Nephron progenitor cell (in vitro differentiated cells): ENCODE data around the gene AK2.
"Not testable (repeated sequence)": the region's sequence is repeated elsewhere in the genome, so short reads cannot be mapped to it uniquely, and the experiment has no call there.

Experiments
- DNase-seq: peaks from one replicate; pipeline ENCODE4 v3.0.0; 2021
- H3K27ac Mint-ChIP-seq: 2 replicates; pipeline ENCODE4 v1.8.0; 2021; ENCODE audit warnings: mild to moderate bottlenecking, moderate library complexity, mixed read lengths
- H3K27me3 Mint-ChIP-seq: 2 replicates; pipeline ENCODE4 v1.8.0; 2021; ENCODE audit warnings: mild to moderate bottlenecking, low read depth, mixed read lengths; ENCODE audit not compliant: poor library complexity
- H3K36me3 Mint-ChIP-seq: 2 replicates; pipeline ENCODE4 v1.8.0; 2021; ENCODE audit warnings: low read depth, mixed read lengths
- H3K4me1 Mint-ChIP-seq: 2 replicates; pipeline ENCODE4 v1.8.0; 2021; ENCODE audit warnings: mixed read lengths
- H3K4me3 Mint-ChIP-seq: 2 replicates; pipeline ENCODE4 v1.8.0; 2021; ENCODE audit warnings: mild to moderate bottlenecking, moderate library complexity, mixed read lengths
- H3K9me3 Mint-ChIP-seq: 2 replicates; pipeline ENCODE4 v1.8.0; 2021; ENCODE audit warnings: mild to moderate bottlenecking, moderate library complexity, mixed read lengths
- CTCF ChIP-seq: fragments of 200-600 bp; sonication (generic); IDR thresholded peaks from 2 replicates; pipeline ENCODE4 v1.5.0; 2021; ENCODE audit warnings: antibody characterized with exemption

Gene AK2

GRCh38 chr1:33048426-33048825, 11.7 kb upstream of the AK2 start:
- DNase-seq, result no peak

GRCh38 chr1:33047839-33048305, 11.2 kb upstream of the AK2 start:
- DNase-seq, result no peak
- no peak overlapping the region for H3K27ac Mint-ChIP-seq

More at GRCh38 chr1:33048426-33048825, 11.7 kb upstream of the AK2 start:
- Mint-ChIP-seq H3K36me3 (peaks cover 7% of the 10 kb centered on the region), H3K4me1 (peaks cover 28% of the 10 kb centered on the region), H3K9me3 (peaks cover 17% of the 10 kb centered on the region), H3K27ac (no peak overlapping the region), H3K27me3 (peaks cover 3% of the 10 kb centered on the region), H3K4me3 (no peak overlapping the region)
- no peak for TF ChIP-seq CTCF

GRCh38 chr1:33047290-33047689, 10.6 kb upstream of the AK2 start:
- Mint-ChIP-seq H3K27ac (no peak overlapping the region), H3K4me3 (no peak overlapping the region), H3K27me3 (peaks cover 3% of the 10 kb centered on the region), H3K36me3 (peaks cover 7% of the 10 kb centered on the region), H3K4me1 (peaks cover 38% of the 10 kb centered on the region), H3K9me3 (peaks cover 15% of the 10 kb centered on the region)
- DNase-seq, result no peak
- no peak for TF ChIP-seq CTCF

More at GRCh38 chr1:33047839-33048305, 11.2 kb upstream of the AK2 start:
- Mint-ChIP-seq H3K4me3 (no peak overlapping the region), H3K4me1 (peaks cover 34% of the 10 kb centered on the region), H3K27me3 (peaks cover 3% of the 10 kb centered on the region), H3K9me3 (peaks cover 15% of the 10 kb centered on the region), H3K36me3 (peaks cover 7% of the 10 kb centered on the region)
- no peak for TF ChIP-seq CTCF

- H3K4me1 Mint-ChIP-seq, result peaks cover 38% of the 10 kb centered on the region
- H3K4me3 Mint-ChIP-seq, H3K36me3 Mint-ChIP-seq, H3K27me3 Mint-ChIP-seq, H3K27ac Mint-ChIP-seq, DNase-seq: not testable (repeated sequence)
- peaks cover 15% of the 10 kb centered on the region for H3K9me3 Mint-ChIP-seq
Measured at GRCh38 chr1:33046234-33046633, 9.6 kb upstream of the AK2 start.

- Mint-ChIP-seq H3K4me3 (no peak overlapping the region), H3K4me1 (peaks cover 38% of the 10 kb centered on the region), H3K9me3 (peaks cover 15% of the 10 kb centered on the region), H3K27ac (peak overlapping the region; percentile 21), H3K36me3 (peaks cover 6% of the 10 kb centered on the region), H3K27me3 (peaks cover 3% of the 10 kb centered on the region)
- DNase-seq, result no peak
- no peak for TF ChIP-seq CTCF
Measured at GRCh38 chr1:33045814-33046213, 9.1 kb upstream of the AK2 start.

- H3K27me3 Mint-ChIP-seq, result peaks cover 3% of the 10 kb centered on the region
- H3K4me1 Mint-ChIP-seq, result peaks cover 42% of the 10 kb centered on the region
- no peak overlapping the region for H3K4me3 Mint-ChIP-seq
- DNase-seq, result no peak
- TF ChIP-seq CTCF, result no peak
- H3K9me3 Mint-ChIP-seq, result peaks cover 9% of the 10 kb centered on the region
- peak overlapping the region; percentile 21 for H3K27ac Mint-ChIP-seq
- peaks cover under 1% of the 10 kb centered on the region for H3K36me3 Mint-ChIP-seq
Measured at GRCh38 chr1:33045246-33045645, 8.6 kb upstream of the AK2 start.
